ENCODE data around the gene ZRANB2.

DNA sequence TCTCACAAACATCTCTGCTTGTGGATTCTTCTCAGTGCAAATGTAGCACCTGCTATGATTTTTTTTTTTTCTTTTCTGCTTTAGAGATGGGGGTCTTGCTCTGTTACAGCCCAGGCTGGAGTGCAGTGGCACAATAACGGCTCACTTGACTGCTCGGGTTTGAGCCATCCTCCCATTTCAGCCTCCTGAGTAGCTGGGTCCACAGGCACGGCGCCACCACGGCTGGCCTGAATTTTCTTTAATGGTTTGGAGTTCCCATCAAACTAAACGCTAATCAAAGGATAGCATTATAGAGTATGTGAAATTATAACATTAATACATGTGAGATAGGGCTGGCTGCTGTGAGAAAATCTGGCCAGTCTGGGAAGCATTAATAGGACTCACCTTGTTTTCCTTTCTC is 26.0 kb downstream of the ZRANB2 start:
- TF ChIP-seq, protein P1, sequence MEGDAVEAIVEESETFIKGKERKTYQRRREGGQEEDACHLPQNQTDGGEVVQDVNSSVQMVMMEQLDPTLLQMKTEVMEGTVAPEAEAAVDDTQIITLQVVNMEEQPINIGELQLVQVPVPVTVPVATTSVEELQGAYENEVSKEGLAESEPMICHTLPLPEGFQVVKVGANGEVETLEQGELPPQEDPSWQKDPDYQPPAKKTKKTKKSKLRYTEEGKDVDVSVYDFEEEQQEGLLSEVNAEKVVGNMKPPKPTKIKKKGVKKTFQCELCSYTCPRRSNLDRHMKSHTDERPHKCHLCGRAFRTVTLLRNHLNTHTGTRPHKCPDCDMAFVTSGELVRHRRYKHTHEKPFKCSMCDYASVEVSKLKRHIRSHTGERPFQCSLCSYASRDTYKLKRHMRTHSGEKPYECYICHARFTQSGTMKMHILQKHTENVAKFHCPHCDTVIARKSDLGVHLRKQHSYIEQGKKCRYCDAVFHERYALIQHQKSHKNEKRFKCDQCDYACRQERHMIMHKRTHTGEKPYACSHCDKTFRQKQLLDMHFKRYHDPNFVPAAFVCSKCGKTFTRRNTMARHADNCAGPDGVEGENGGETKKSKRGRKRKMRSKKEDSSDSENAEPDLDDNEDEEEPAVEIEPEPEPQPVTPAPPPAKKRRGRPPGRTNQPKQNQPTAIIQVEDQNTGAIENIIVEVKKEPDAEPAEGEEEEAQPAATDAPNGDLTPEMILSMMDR (IDR thresholded peaks at IDR 0.05): no peak
- no peak for TF ChIP-seq POLR2A (IDR thresholded peaks at IDR 0.05)

Measured in body of pancreas (tissue), 4 donors.